ENCODE data around the gene CSGALNACT2.

DNA sequence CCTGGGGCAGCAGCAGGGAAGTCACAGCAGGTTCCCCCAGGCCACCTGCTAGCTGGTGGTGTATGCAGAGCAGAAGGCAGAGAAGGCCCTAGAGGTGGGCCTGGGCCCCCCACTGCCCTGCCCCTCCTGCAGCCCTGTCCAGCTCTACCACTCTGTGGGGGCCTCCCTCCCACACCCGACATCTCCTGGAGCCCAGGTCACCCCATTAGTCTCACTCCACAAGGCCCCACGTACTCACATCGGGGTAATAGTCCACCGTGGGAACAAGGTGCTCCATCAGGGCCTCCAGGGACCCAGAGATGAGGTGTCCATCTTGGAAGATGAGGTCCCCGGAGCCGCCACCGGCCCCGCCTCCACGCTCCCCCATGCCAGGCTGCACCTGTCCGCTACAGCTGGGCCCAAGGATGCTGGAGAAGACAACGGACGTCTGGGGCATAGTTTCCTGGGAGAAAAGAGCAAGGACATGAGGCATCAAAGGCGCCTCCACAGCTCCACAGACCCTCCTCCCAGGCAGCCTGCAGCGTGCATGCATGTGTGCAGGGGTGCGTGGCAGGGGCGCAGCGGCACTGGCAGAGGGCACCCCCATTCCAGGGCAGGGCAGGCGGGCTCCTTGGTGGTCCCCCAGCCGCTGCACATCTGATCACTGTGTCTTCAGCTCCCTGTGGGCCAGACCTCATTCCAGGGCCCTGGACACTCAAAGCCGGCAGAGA is 67.6 kb downstream of the CSGALNACT2 start:
- TF ChIP-seq CTCF (IDR thresholded peaks at IDR 0.05; ENCODE audit: borderline replicate concordance, extremely low read depth, low read length, poor library complexity, severe bottlenecking) (no peak), EZH2 (IDR thresholded peaks at IDR 0.05; ENCODE audit: borderline replicate concordance, low read depth, low read length, severe bottlenecking) (no peak)

Data from DND-41 (cell line).